H1 (cell line): ENCODE measurements around the gene MMP17. TPM values are rescaled to one million over a fixed set of nuclear protein-coding genes. Genes with fewer than 3 reads are reported as not detected.

Source experiments
- CTCF ChIA-PET: fragments of 300-600 bp; sonication (Branson Sonifier 250); formaldehyde crosslinking; loops from one replicate; lab custom pipeline; 2021; ENCODE audit not compliant: partially characterized antibody; lab: Charles Lee
- POLR2A ChIA-PET: fragments of 300-600 bp; sonication (Branson Sonifier 250); formaldehyde crosslinking; loops from one replicate; lab custom pipeline; 2021; ENCODE audit warnings: inconsistent platforms; ENCODE audit not compliant: partially characterized antibody; lab: Charles Lee
- DNase-seq, 2 experiments: peaks; one replicate each; pipeline versions ENCODE4 v3.0.0 to v3.0.0-alpha.2; 2010 to 2022; ENCODE audit warnings: low spot score in 2 of 2, low read depth in 1 of 2, mixed read lengths in 1 of 2
- FAIRE-seq: peaks from 2 replicates; lab custom pipeline; 2011; peaks lifted over from hg19 to GRCh38; lab: Jason Lieb, UNC
- H2AFZ ChIP-seq: 2 replicates; pipeline ENCODE4 v1.8.1; 2012; ENCODE audit warnings: low read length, inconsistent platforms
- H2AK5ac ChIP-seq: 2 replicates; pipeline ENCODE4 v1.6.1; 2013; ENCODE audit warnings: low read depth, low read length
- H2BK120ac ChIP-seq: replicated peaks from 2 replicates; pipeline ENCODE3; 2013; ENCODE audit warnings: low read depth, low read length, inconsistent platforms
- H2BK12ac ChIP-seq: 2 replicates; pipeline ENCODE4 v1.6.1; 2013; ENCODE audit warnings: low read depth, low read length
- H2BK15ac ChIP-seq: 2 replicates; pipeline ENCODE4 v1.6.1; 2013; ENCODE audit warnings: low read length
- H2BK20ac ChIP-seq: 2 replicates; pipeline ENCODE4 v1.6.1; 2013; ENCODE audit warnings: low read length
- H2BK5ac ChIP-seq: 2 replicates; pipeline ENCODE4 v1.6.1; 2013; ENCODE audit warnings: low read depth, low read length
- H3K14ac ChIP-seq: 2 replicates; pipeline ENCODE4 v1.6.1; 2013; ENCODE audit warnings: inconsistent platforms; ENCODE audit not compliant: insufficient read length
- H3K18ac ChIP-seq: 2 replicates; pipeline ENCODE4 v1.6.1; 2013; ENCODE audit warnings: low read length; ENCODE audit errors: extremely low read depth
- H3K23ac ChIP-seq: 2 replicates; pipeline ENCODE4 v1.6.1; 2013; ENCODE audit warnings: inconsistent platforms; ENCODE audit not compliant: insufficient read length
- H3K23me2 ChIP-seq: 2 replicates; pipeline ENCODE4 v1.6.1; 2013; ENCODE audit warnings: low read depth, low read length
- H3K27ac ChIP-seq: 2 replicates; pipeline ENCODE4 v1.6.1; 2011; ENCODE audit warnings: low read depth, low read length, inconsistent platforms
- H3K27me3 ChIP-seq, 4 experiments: replicated peaks in 1 of 4; 1 replicate in 1 of 4; 2 replicates in 3 of 4; pipeline versions ENCODE4 v1.6.1 to v1.8.1; 2011 to 2013; ENCODE audit warnings: low read length in 3 of 4, mild to moderate bottlenecking in 3 of 4, inconsistent platforms in 2 of 4, mixed read lengths in 2 of 4, moderate library complexity in 1 of 4; ENCODE audit not compliant: control insufficient read depth in 3 of 4, insufficient read depth in 3 of 4; ENCODE audit errors: extremely low read depth in 1 of 4
- H3K36me3 ChIP-seq, 4 experiments: 2 replicates each; pipeline versions ENCODE4 v1.6.1 to v1.8.1; 2011 to 2013; ENCODE audit warnings: mild to moderate bottlenecking in 4 of 4, low read length in 3 of 4, moderate library complexity in 2 of 4, control low read depth in 1 of 4, inconsistent platforms in 1 of 4; ENCODE audit not compliant: insufficient read depth in 4 of 4, control insufficient read depth in 2 of 4
- H3K4ac ChIP-seq: replicated peaks from 2 replicates; pipeline ENCODE3; 2013; ENCODE audit warnings: low read length, low read depth, mixed read lengths, inconsistent platforms; ENCODE audit not compliant: insufficient read length
- H3K4me1 ChIP-seq, 4 experiments: replicated peaks in 1 of 4; 1 replicate in 1 of 4; 2 replicates in 3 of 4; pipeline versions ENCODE4 v1.6.1 to v1.8.1; 2011 to 2013; ENCODE audit warnings: low read length in 3 of 4, inconsistent platforms in 2 of 4, mixed read lengths in 1 of 4; ENCODE audit not compliant: insufficient read depth in 4 of 4, control insufficient read depth in 3 of 4
- H3K4me2 ChIP-seq, 2 experiments: 2 replicates each; pipeline versions ENCODE4 v1.6.1 to v1.8.1; 2011 to 2013; ENCODE audit warnings: low read depth in 2 of 2, low read length in 2 of 2, control low read depth in 1 of 2, inconsistent platforms in 1 of 2, mild to moderate bottlenecking in 1 of 2; ENCODE audit not compliant: insufficient read depth in 1 of 2
- H3K4me3 ChIP-seq, 4 experiments: fragments of 200-600, 300-600 bp in 1 of 4; sonication (generic), shearing (Covaris generic), sonication (Bioruptor Twin) in 1 of 4; 2 replicates each; pipeline versions ENCODE4 v1.5.1 to v1.8.1; 2011 to 2016; ENCODE audit warnings: low read length in 4 of 4, low read depth in 3 of 4, control low read depth in 2 of 4, inconsistent platforms in 2 of 4, mild to moderate bottlenecking in 2 of 4, mixed read lengths in 1 of 4, moderate library complexity in 1 of 4; ENCODE audit not compliant: insufficient read depth in 2 of 4; ENCODE audit errors: extremely low read depth in 1 of 4
- H3K56ac ChIP-seq: replicated peaks from 2 replicates; pipeline ENCODE3; 2013; ENCODE audit warnings: low read depth, mild to moderate bottlenecking, mixed read lengths, low read length, inconsistent platforms; ENCODE audit not compliant: insufficient read length
- H3K79me1 ChIP-seq: 2 replicates; pipeline ENCODE4 v1.6.1; 2013; ENCODE audit warnings: low read depth, low read length, control low read depth
- H3K79me2 ChIP-seq, 2 experiments: 2 replicates each; pipeline versions ENCODE4 v1.6.1 to v1.8.1; 2012 to 2013; ENCODE audit warnings: low read length in 2 of 2, mild to moderate bottlenecking in 2 of 2, inconsistent platforms in 1 of 2; ENCODE audit not compliant: insufficient read depth in 2 of 2, control insufficient read depth in 1 of 2
- H3K9ac ChIP-seq, 4 experiments: replicated peaks in 1 of 4; 1 replicate in 1 of 4; 2 replicates in 3 of 4; pipeline versions ENCODE4 v1.6.1 to v1.8.1; 2011 to 2013; ENCODE audit warnings: low read depth in 3 of 4, low read length in 3 of 4, control low read depth in 2 of 4, mild to moderate bottlenecking in 2 of 4, moderate library complexity in 2 of 4, inconsistent platforms in 1 of 4; ENCODE audit errors: extremely low read depth in 1 of 4
- H3K9me3 ChIP-seq, 2 experiments: 2 replicates each; pipeline versions ENCODE4 v1.6.1 to v1.8.1; 2012 to 2013; ENCODE audit warnings: mild to moderate bottlenecking in 2 of 2, moderate library complexity in 2 of 2, control low read depth in 1 of 2, inconsistent platforms in 1 of 2, low read depth in 1 of 2, low read length in 1 of 2, mixed read lengths in 1 of 2; ENCODE audit not compliant: insufficient read depth in 2 of 2
- H4K20me1 ChIP-seq, 2 experiments: replicated peaks in 1 of 2; 2 replicates each; pipeline versions ENCODE3 to v1.8.1; 2011 to 2013; ENCODE audit warnings: inconsistent platforms in 2 of 2, low read length in 2 of 2, mild to moderate bottlenecking in 1 of 2; ENCODE audit not compliant: insufficient read depth in 2 of 2, control insufficient read depth in 1 of 2
- H4K5ac ChIP-seq: 2 replicates; pipeline ENCODE4 v1.6.1; 2013; ENCODE audit warnings: low read length, low read depth, mixed read lengths, inconsistent platforms; ENCODE audit not compliant: insufficient read length
- H4K8ac ChIP-seq: 2 replicates; pipeline ENCODE4 v1.8.0; 2013; ENCODE audit warnings: mild to moderate bottlenecking, moderate library complexity, low read length, inconsistent platforms; ENCODE audit not compliant: insufficient read depth; ENCODE audit errors: extremely low read depth
- H4K91ac ChIP-seq: replicated peaks from 2 replicates; pipeline ENCODE3; 2013; ENCODE audit warnings: low read length, mixed read lengths, inconsistent platforms; ENCODE audit not compliant: insufficient read length
- BCL11A ChIP-seq, 2 experiments: IDR thresholded peaks; one replicate each; pipeline ENCODE4 v1.6.1; 2011; ENCODE audit warnings: low read depth in 2 of 2, low read length in 2 of 2, mild to moderate bottlenecking in 2 of 2
- EP300 ChIP-seq, 2 experiments: IDR thresholded peaks; 1 replicate in 1 of 2; 2 replicates in 1 of 2; pipeline ENCODE4 v1.6.1; 2011 to 2012; ENCODE audit warnings: low read depth in 2 of 2, low read length in 2 of 2, mild to moderate bottlenecking in 2 of 2, borderline replicate concordance in 1 of 2, inconsistent platforms in 1 of 2, moderate library complexity in 1 of 2
- FOSL1 ChIP-seq: IDR thresholded peaks from 2 replicates; pipeline ENCODE4 v1.6.1; 2011; ENCODE audit warnings: mild to moderate bottlenecking, low read depth, low read length, moderate library complexity; ENCODE audit not compliant: insufficient read depth
- GABPA ChIP-seq: IDR thresholded peaks from 2 replicates; pipeline ENCODE4 v1.6.1; 2011; ENCODE audit warnings: mild to moderate bottlenecking, low read length, moderate library complexity, borderline replicate concordance; ENCODE audit not compliant: insufficient read depth
- KDM4A ChIP-seq: IDR thresholded peaks from one replicate; pipeline ENCODE4 v1.7.1; 2012; ENCODE audit warnings: low read depth, mild to moderate bottlenecking, moderate library complexity, low read length, inconsistent platforms; ENCODE audit not compliant: severe bottlenecking
- RAD21 ChIP-seq, 2 experiments: IDR thresholded peaks in 1 of 2; conservative IDR thresholded peaks in 1 of 2; 2 replicates each; pipeline ENCODE4 v1.6.1; 2011; ENCODE audit warnings: low read depth in 2 of 2, low read length in 2 of 2, improper control_type of control experiment in 1 of 2, inconsistent platforms in 1 of 2, mild to moderate bottlenecking in 1 of 2, moderate library complexity in 1 of 2
- RBBP5 ChIP-seq: IDR thresholded peaks from 2 replicates; pipeline ENCODE4 v1.7.1; 2012; ENCODE audit warnings: low read depth, mild to moderate bottlenecking, inconsistent platforms, low read length, moderate library complexity, borderline replicate concordance
- SAP30 ChIP-seq: fragments of 300-600 bp; sonication (generic); IDR thresholded peaks from 2 replicates; pipeline ENCODE4 v1.7.1; 2012; ENCODE audit warnings: low read length, moderate library complexity, mild to moderate bottlenecking, inconsistent platforms; ENCODE audit not compliant: insufficient read depth, insufficient replicate concordance
- TAF7 ChIP-seq: optimal IDR thresholded peaks from 2 replicates; pipeline ENCODE3; 2011; ENCODE audit warnings: low read depth, mild to moderate bottlenecking, inconsistent platforms, low read length, moderate library complexity, borderline replicate concordance
- YY1 ChIP-seq: IDR thresholded peaks from 2 replicates; pipeline ENCODE4 v1.6.1; 2011; ENCODE audit warnings: low read depth, mild to moderate bottlenecking, low read length
- WGBS, 2 experiments: shearing (Covaris generic) in 1 of 2; methylation state at CpG; one replicate each; pipeline versions ENCODE4 v1.1.6 to v1.1.7; 2013 to 2015; ENCODE audit warnings: low lambda C conversion rate in 2 of 2, mixed read lengths in 2 of 2, inconsistent platforms in 1 of 2, low coverage in 1 of 2, missing lambda C conversion rate in 1 of 2; ENCODE audit not compliant: insufficient replicate concordance in 2 of 2, insufficient coverage in 1 of 2, insufficient read length in 1 of 2; ENCODE audit errors: extremely low coverage in 1 of 2, missing lambda C conversion rate in 1 of 2; 5-methylcytosine and 5-hydroxymethylcytosine counted together
- polyA plus RNA-seq, 7 experiments: library from polyadenylated mRNA; depleted of rRNA in 3 of 7; stranded (reverse) in 5 of 7; unstranded in 2 of 7; fragments of >200 nt in 5 of 7; fragments of 200-250 nt in 2 of 7; gene quantifications; 1 replicate in 5 of 7; 2 replicates in 1 of 7; 4 replicates in 1 of 7; pipeline versions ENCODE4 v1.2.1 to v1.2.3, GENCODE V29; 2011 to 2013; ENCODE audit warnings: missing spikeins in 2 of 7, mixed read lengths in 2 of 7
- total RNA-seq: library from RNA; stranded (reverse); fragmentation: NEBNext Ultra II Directional; extraction: Animal tissue kit (Norgen Biotek cat#: 25700); gene quantifications from 2 replicates; pipeline ENCODE4 v1.2.1, GENCODE V29; 2021
- TF ChIP-seq, protein P1 (sequence below): IDR thresholded peaks from 2 replicates; pipeline ENCODE4 v1.6.1; 2012; ENCODE audit warnings: inconsistent platforms

The MMP17 gene
- total and polyA plus RNA-seq, 2 of the 8 experiments (the other 6 are each of a cell fraction or from before 2014, with no cell fraction given) = 41.3 to 53.8 TPM

DNA sequence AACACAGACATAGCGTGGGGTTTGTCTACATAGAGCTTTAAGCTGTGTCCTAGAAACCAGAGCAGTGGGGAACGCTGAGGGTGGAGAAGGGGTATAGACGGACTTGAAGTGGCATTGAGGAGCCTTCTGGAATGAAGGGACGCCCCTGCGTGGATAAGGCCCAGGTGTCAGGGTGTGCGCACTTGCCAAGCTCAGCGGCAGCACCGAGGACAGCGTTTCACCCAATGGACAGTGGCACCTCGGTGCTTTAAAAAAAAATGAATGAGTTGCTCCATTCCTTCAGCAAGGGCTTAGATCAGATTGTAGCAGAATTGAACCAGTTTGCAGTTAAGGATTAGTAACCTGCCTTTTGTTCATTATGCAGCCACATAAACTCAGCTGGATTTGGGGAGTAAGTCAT lies 33.6 kb upstream of the MMP17 start:
- DNase-seq (no peak), FAIRE-seq (no peak)
- Histone ChIP-seq H3K23ac (no peak overlapping the region), H2AFZ (no peak overlapping the region), H3K56ac (no peak overlapping the region), H2AK5ac (no peak overlapping the region; the same call in 1 of the 2 replicates), H3K79me2 (no peaks in the 10 kb centered on the region), H3K23me2 (no peaks in the 10 kb centered on the region), H3K4ac (no peak overlapping the region), H2BK15ac (no peak overlapping the region), H4K91ac (no peak overlapping the region), H4K20me1 (peaks cover 0 to 3% of the 10 kb centered on the region in 2 experiments), H3K18ac (no peak overlapping the region), H3K27ac (no peak overlapping the region), H3K4me3 (no peak overlapping the region), H3K9ac (no peak overlapping the region), H2BK20ac (0 out of 2 replicates have a peak overlapping the region, but pooled peaks have one; percentile 7), H3K27me3 (no peaks in the 10 kb centered on the region), H4K5ac (no peak overlapping the region), H3K9me3 (no peaks in the 10 kb centered on the region), H2BK5ac (no peak overlapping the region; the same call in 1 of the 2 replicates), H2BK120ac (no peak overlapping the region), H3K14ac (no peak overlapping the region), H3K4me2 (no peak overlapping the region), H3K79me1 (no peaks in the 10 kb centered on the region), H3K36me3 (peaks cover 2 to 21% (median 16%) of the 10 kb centered on the region in 4 experiments), H2BK12ac (no peak overlapping the region), H4K8ac (no peak overlapping the region), H3K4me1 (peaks cover 0 to 17% (median 12%) of the 10 kb centered on the region in 4 experiments; a peak in 6 of 7 replicates)
- ChIA-PET POLR2A (interaction anchor here (0.6 to 2.7 kb wide), 4 partner anchors 9 to 144 kb away, joined by 3 to 13 read pairs (median 3); no protein-coding TSS in a partner anchor), CTCF (interaction anchor here (0.9 to 3.0 kb wide), 5 partner anchors 9 to 39 kb away, joined by 3 to 24 read pairs (median 5); no protein-coding TSS in a partner anchor)
- 92% methylated on average over 10 of the region's 10 CpGs; no CpG with 5 or more reads in 1 of the 2 experiments for WGBS, 2 experiments
- TF ChIP-seq EP300 (IDR thresholded peaks at IDR 0.05; ENCODE audit: borderline replicate concordance in 1 of 2, low read depth in 2 of 2, low read length in 2 of 2) (no peak), FOSL1 (no peak), TAF7 (no peak), SAP30 (no peak), GABPA (no peak), RAD21 (IDR thresholded peaks at IDR 0.05 in 1 of 2, conservative IDR thresholded peaks at IDR 0.05 in 1 of 2; ENCODE audit: low read depth in 2 of 2, low read length in 2 of 2) (no peak), YY1 (no peak), BCL11A (IDR thresholded peaks at IDR 0.05; ENCODE audit: low read depth in 2 of 2, low read length in 2 of 2) (no peak), RBBP5 (no peak), KDM4A (no peak)
- TF ChIP-seq, protein P1, sequence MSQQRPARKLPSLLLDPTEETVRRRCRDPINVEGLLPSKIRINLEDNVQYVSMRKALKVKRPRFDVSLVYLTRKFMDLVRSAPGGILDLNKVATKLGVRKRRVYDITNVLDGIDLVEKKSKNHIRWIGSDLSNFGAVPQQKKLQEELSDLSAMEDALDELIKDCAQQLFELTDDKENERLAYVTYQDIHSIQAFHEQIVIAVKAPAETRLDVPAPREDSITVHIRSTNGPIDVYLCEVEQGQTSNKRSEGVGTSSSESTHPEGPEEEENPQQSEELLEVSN = no peak
